ENCODE results near the gene DPP6.

- TF ChIP-seq CTCF (conservative IDR thresholded peaks at IDR 0.05; ENCODE audit: low read length) = no peak
- no peak for TF ChIP-seq EZH2phosphoT487 (IDR thresholded peaks at IDR 0.05; ENCODE audit: borderline replicate concordance)
Observed at GRCh38 chr7:154840086-154840485, 787.9 kb downstream of the DPP6 start.

Measured in Loucy (cell line).